GM13976 (cell line): ENCODE results near the gene PRF1.

ENCODE experiments used
- DNase-seq: peaks from one replicate; pipeline ENCODE4 v3.0.0; 2012; ENCODE audit warnings: low spot score
- in situ Hi-C: fragments of 300-500 bp; cut with MboI; formaldehyde crosslinking; loops from one replicate; pipeline ENCODE4 v1.12.0; 2022; ENCODE audit warnings: low sequenced_read_pairs, mixed read lengths, inconsistent platforms; ENCODE audit not compliant: unreplicated experiment
- TF ChIP-seq, protein P1 (sequence below): IDR thresholded peaks from 2 replicates; pipeline ENCODE4 v1.5.1; 2012; ENCODE audit warnings: borderline replicate concordance, mild to moderate bottlenecking; ENCODE audit not compliant: insufficient read depth; ENCODE audit errors: extremely low read depth, missing control alignments, control extremely low read depth

Gene PRF1

DNA sequence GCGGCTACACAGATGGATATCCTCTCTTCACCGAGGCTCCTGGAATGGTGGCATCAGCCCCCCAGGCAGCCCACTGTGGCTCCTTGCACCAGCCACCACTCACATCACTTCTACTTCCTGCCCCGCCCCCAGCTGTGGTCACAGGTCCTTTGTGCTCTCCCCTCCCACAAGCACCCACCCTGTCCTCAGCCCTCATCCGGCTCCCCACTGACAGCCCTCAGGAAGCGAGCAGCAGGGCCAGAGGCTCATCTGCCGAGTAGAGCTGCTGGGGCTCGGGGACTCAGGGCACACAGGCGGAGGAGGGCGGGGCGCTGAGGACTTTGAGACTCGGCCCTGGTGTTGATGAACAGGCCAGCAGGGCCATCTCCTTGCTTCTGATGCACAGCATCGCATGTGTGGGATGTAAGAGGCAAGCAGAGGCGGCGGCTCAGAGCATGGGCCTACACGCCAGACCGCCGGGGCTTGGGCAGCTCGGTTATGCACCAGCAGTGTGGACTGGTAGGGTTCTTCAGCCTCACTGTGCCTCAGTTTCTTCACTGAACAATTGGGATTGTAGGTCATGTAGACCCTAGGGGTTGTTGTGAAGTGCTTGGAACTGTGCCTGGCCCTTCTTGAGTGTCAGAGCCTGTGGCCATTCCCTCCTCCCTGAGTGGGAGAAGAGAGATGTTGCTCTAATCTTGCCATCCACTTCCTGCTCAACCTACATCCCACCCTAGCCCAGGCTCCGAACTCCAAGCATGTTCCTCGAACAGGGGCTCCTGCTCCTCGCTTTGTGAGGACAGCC is at the start of gene PRF1:
Gene PRF1 (minus strand): TSS at position 77 of the 784 bp plus-strand sequence. CDS start 1,839 bp downstream, outside the sequence.
- TF ChIP-seq, protein P1, sequence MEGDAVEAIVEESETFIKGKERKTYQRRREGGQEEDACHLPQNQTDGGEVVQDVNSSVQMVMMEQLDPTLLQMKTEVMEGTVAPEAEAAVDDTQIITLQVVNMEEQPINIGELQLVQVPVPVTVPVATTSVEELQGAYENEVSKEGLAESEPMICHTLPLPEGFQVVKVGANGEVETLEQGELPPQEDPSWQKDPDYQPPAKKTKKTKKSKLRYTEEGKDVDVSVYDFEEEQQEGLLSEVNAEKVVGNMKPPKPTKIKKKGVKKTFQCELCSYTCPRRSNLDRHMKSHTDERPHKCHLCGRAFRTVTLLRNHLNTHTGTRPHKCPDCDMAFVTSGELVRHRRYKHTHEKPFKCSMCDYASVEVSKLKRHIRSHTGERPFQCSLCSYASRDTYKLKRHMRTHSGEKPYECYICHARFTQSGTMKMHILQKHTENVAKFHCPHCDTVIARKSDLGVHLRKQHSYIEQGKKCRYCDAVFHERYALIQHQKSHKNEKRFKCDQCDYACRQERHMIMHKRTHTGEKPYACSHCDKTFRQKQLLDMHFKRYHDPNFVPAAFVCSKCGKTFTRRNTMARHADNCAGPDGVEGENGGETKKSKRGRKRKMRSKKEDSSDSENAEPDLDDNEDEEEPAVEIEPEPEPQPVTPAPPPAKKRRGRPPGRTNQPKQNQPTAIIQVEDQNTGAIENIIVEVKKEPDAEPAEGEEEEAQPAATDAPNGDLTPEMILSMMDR: no peak
- in situ Hi-C loops: no loop called here
- DNase-seq: no peak

DNA sequence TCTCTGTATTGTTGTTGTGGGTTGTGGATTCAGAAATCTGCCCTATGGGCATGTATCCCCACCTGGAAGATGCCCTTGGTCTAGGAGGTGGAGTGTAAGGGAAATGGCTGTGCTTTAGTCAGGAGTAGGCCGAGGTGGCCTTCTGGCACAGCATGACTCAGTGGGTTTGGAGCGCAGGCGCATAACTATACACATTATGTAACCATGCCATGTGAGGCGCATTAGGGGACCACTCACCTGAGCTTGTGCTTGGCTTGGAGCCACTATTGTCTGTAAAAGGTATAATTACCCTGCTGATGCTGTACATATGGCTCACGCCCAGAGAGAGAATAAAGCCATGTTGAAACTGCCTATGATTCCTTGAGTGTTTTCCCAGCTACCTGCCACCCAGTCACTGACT is 49.1 kb upstream of the PRF1 start:
- in situ Hi-C loops: no loop called here
- DNase-seq: no peak
- TF ChIP-seq, protein P1: no peak

DNA sequence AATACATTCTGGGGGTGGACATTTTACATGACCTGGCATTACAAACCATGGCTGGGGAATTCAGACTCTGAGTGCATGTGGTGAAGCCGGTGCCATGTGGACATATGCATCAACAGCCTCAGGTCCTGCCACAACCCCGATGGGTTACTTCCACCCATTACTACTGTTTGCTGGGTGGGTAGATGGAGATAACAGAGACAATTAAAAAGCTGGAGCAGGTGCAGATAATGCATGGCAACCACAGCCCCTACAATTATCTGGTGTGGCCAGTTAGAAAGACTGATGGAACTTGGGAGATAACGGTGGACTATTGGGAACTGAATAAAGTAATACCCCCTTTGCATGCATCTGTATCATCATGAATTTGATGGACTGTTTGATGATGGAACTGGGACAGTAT is 48.2 kb upstream of the PRF1 start:
- no peak for DNase-seq
- in situ Hi-C loops: no loop called here
- TF ChIP-seq, protein P1: no peak

DNA sequence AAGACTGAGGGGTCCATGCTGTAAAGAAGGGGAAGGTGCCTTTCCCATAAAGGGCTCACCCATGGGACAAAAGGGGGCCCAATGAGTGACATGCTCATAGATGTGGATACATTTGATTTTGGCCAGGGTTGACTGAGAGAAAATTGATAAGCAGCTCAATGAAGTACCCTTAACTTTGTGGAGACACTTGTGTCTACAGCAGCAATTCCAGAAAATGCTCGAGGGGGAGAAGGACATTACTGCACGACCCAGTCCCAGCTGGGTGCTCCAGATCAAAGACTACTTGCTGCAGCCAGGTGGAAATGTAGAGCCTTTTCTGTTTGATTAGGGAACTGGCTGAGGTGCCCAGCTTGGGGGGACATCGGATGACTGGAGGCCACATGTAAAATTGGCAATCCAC is 47.6 kb upstream of the PRF1 start:
- TF ChIP-seq, protein P1: no peak
- in situ Hi-C loops: no loop called here
- no peak for DNase-seq

DNA sequence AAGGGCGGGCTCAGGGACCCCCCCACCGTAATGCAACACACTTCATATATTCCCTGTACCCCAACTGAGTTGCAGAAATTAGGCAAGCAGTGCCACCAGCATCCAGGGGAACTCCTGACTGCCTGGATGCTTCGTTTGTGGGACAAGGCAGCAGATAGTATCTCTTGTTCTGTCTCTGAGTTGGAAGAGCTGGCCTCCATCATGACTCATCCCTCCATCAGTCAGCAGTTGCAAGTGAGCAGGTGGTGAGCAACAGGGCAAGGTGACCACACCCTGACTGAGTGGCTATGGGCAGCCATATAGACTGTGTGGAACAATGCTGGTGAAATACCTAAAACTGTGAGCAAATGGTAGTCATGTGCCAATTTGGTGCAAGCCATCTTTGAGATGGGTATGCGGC is 47.0 kb upstream of the PRF1 start:
- in situ Hi-C loops: no loop called here
- no peak for DNase-seq
- TF ChIP-seq, protein P1: no peak

DNA sequence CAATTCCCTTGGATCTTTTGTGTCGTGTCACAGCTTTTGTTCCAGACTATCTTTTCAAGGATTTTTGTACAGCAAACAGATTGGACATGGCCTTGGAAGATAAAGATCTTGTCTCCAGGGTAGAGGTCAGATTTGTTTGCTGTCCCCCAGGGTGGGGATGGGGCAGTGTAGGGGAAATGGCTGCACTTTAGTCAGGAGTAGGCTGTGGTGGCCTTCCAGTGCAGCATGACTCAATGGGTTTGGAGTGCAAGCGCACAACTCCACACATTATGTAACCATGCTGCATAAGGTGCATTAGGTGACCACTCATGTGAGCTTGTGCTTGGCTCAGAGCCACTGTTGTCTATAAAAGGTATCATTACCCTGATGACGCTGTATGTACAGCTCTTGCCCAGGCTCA is 45.9 kb upstream of the PRF1 start:
- in situ Hi-C loops: no loop called here
- no peak for DNase-seq
- TF ChIP-seq, protein P1: no peak
